Measurements from ENCODE around the gene EBI3.
A peak's percentile ranks its signal among the peaks of the same experiment; 100 is the strongest.
"Not testable (repeated sequence)": the region's sequence is repeated elsewhere in the genome, so short reads cannot be mapped to it uniquely, and the experiment has no call there.

EBI3 gene

GRCh38 chr19:4238831-4239230, 9.5 kb downstream of the EBI3 start:
- DNase-seq: no peak

- no peak for DNase-seq
Measured at GRCh38 chr19:4241824-4242430, 12.6 kb downstream of the EBI3 start.

- DNase-seq: not testable (repeated sequence)
Measured at GRCh38 chr19:4245938-4246337, 16.6 kb downstream of the EBI3 start.

GRCh38 chr19:4246767-4247593, 17.7 kb downstream of the EBI3 start, which contains the start of gene YJU2:
TSS of gene YJU2 (plus strand) at chr19:4247080. CDS start at chr19:4247147, 67 bp downstream.
- DNase-seq: peak; percentile 98

- DNase-seq: no peak
Measured at GRCh38 chr19:4256563-4256962, 27.2 kb downstream of the EBI3 start.

GRCh38 chr19:4257025-4257424, 27.7 kb downstream of the EBI3 start:
- no peak for DNase-seq

- no peak for DNase-seq
Measured at GRCh38 chr19:4258181-4258580, 28.9 kb downstream of the EBI3 start.

GRCh38 chr19:4260613-4261191, 31.4 kb downstream of the EBI3 start:
- DNase-seq: no peak

- DNase-seq: no peak
Measured at GRCh38 chr19:4264812-4265211, 35.5 kb downstream of the EBI3 start.

- no peak for DNase-seq
Measured at GRCh38 chr19:4266253-4267000, 37.1 kb downstream of the EBI3 start.

- DNase-seq: no peak
Measured at GRCh38 chr19:4267101-4267900, 38.0 kb downstream of the EBI3 start.

- DNase-seq: no peak
Measured at GRCh38 chr19:4267901-4268815, 38.8 kb downstream of the EBI3 start.

GRCh38 chr19:4268816-4269430, 39.6 kb downstream of the EBI3 start:
- DNase-seq: no peak

- DNase-seq: no peak
Measured at GRCh38 chr19:4272894-4273293, 43.6 kb downstream of the EBI3 start.

GRCh38 chr19:4274321-4274686, 45.0 kb downstream of the EBI3 start:
- DNase-seq: not testable (repeated sequence)

GRCh38 chr19:4277191-4277696, 47.9 kb downstream of the EBI3 start:
- DNase-seq: no peak

- no peak for DNase-seq
Measured at GRCh38 chr19:4278010-4278409, 48.7 kb downstream of the EBI3 start.

GRCh38 chr19:4278419-4279266, 49.3 kb downstream of the EBI3 start, which contains the start of gene SHD:
TSS of gene SHD (plus strand) at chr19:4279266. CDS start at chr19:4280064, 798 bp downstream.
- DNase-seq: no peak

GRCh38 chr19:4279267-4279529, 49.9 kb downstream of the EBI3 start:
- DNase-seq: no peak
